Measurements from ENCODE around the gene IPO5.
A peak's percentile ranks its signal among the peaks of the same experiment; 100 is the strongest.
"Not testable (repeated sequence)": the region's sequence is repeated elsewhere in the genome, so short reads cannot be mapped to it uniquely, and the experiment has no call there.

Gene IPO5

DNA sequence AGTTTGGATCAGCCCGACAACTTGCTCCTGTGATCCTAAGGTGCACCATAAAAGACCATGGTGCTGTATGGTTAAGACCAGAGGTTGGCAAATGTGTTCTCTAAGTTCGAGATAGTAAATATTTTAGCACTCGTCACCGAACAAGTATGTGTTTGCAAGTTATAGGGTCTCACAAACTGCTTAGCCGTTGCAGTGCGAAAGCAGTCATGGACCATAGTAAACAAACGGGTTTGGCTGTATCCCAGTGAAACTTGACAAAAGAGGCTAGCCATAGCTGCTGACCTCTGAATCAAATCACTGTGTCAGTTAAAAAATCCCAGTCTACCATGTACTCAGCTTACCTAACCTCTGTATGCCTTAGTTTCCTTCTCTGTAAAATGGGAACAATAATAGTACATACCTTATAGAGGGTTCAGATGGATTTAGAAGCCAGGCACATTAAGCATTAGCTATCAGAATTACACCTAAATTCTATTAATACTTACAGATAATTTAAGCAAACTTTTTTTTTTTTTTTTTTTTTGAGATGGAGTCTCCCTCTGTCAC is 72.1 kb downstream of the IPO5 start:
- H3K4me3 ChIP-seq (ENCODE audit: low read length): no peak overlapping the region
- TF ChIP-seq, protein P1, sequence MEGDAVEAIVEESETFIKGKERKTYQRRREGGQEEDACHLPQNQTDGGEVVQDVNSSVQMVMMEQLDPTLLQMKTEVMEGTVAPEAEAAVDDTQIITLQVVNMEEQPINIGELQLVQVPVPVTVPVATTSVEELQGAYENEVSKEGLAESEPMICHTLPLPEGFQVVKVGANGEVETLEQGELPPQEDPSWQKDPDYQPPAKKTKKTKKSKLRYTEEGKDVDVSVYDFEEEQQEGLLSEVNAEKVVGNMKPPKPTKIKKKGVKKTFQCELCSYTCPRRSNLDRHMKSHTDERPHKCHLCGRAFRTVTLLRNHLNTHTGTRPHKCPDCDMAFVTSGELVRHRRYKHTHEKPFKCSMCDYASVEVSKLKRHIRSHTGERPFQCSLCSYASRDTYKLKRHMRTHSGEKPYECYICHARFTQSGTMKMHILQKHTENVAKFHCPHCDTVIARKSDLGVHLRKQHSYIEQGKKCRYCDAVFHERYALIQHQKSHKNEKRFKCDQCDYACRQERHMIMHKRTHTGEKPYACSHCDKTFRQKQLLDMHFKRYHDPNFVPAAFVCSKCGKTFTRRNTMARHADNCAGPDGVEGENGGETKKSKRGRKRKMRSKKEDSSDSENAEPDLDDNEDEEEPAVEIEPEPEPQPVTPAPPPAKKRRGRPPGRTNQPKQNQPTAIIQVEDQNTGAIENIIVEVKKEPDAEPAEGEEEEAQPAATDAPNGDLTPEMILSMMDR (conservative IDR thresholded peaks at IDR 0.05; ENCODE audit: low read depth, low read length): no peak
- no peak for DNase-seq (ENCODE audit: low read depth)

DNA sequence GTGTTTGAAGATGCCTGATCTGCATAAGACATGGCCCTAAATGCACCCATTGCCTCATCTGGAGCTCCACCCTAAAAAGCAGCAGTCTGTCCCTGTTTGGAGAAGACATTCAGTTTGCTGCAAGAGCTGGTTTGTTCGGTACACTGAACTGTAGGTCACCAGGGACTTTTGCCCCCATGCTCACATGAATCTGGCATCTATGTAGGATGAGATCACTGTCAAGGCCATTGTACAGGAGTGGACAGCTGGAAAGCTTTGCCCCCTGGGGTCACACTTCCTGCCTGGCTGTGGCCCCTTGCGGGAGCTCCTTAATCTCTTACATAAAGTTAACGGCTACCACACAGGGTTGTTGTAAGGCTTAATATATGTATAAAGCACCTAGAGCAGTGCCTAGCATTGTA is 73.0 kb downstream of the IPO5 start:
- TF ChIP-seq, protein P1 (conservative IDR thresholded peaks at IDR 0.05; ENCODE audit: low read depth, low read length): no peak
- no peak overlapping the region for H3K4me3 ChIP-seq (ENCODE audit: low read length)
- DNase-seq (ENCODE audit: low read depth): no peak

DNA sequence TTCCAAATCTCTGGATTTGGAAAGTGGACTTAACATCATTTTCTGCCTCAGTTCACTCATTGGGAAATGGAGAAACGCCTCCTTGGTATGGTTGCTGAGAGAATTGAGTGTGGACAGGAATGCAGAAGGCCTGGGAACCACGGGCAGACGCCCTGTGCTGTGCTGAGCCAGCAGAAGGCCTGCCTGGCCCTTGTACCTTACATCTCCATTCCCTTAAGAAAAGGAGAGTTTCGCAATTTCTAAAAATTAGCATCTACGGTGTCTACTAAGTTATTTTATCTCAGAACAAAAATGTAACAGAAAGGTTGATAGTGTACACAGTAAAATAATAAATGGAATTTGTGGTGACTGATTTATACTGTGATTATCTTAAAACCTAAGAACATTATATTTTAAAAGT is 78.7 kb downstream of the IPO5 start:
- no peak overlapping the region for H3K4me3 ChIP-seq (ENCODE audit: low read length)
- TF ChIP-seq, protein P1 (conservative IDR thresholded peaks at IDR 0.05; ENCODE audit: low read depth, low read length): no peak
- DNase-seq (ENCODE audit: low read depth): no peak

DNA sequence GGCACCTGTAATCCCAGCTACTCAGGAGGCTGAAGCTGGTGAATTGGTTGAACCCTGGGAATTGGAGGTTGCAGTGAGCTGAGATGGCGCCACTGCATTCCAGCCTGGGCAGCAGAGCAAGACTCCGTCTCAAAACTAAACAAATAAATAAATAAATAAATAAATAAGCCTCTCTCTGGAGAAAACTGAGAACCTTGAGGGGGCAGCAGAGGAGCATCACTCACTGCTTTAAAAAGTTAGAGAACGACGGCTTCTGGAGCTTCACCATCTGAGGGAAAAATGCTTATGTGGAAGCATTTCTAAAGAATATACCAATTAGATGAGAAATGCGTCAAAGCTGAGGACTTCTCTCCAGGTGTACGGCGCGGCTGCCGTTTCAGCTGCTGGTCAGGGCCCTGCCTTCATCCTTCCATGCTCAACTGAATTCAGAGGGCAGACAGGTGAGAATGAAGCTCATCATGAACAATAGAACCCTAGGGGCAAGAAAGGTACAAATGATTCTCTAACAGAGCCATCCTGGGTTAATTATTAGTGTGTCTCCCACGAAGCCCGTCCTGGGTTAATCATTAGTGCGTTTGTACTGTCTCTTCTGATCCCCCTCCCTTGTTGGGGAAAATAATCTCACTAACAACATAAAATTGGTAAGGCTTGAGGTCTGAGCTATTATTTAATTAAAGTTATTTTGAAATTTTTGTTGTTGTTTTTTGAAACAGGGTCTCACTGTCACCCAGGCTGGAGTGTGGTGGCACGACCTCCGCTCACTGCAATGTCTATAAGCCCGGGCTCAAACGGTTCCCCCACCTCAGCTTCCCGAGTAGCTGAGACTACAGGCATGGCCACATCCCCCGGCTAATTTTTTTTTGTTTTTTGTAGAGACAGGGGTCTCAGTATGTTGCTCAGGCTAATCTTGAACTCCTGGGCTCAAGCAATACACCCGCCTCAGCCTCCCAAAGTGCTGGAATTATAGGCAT is 80.1 kb downstream of the IPO5 start:
- TF ChIP-seq, protein P1 (conservative IDR thresholded peaks at IDR 0.05; ENCODE audit: low read depth, low read length): peak; percentile 55
- no peak overlapping the region for H3K4me3 ChIP-seq (ENCODE audit: low read length)
- DNase-seq (ENCODE audit: low read depth): no peak

DNA sequence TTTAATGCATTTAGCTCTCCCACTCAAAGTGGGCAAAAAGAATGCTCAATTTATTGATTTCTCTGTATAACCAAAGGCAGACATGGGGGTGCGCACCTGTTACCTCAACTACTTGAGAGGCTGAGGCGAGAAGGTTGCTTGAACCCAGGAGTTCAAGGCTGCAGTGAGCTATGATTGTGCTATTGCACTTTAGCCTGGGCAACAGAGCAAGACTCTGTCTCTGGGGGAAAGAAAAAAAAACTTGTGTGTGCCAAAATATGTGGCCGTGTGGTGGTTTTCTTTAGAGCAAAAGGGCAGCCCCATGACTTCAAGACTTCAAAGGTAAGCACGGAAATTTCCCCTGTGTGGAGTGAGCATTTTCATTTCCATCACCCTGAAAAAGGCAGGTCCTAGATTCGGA is 81.9 kb downstream of the IPO5 start:
- no peak for DNase-seq (ENCODE audit: low read depth)
- TF ChIP-seq, protein P1 (conservative IDR thresholded peaks at IDR 0.05; ENCODE audit: low read depth, low read length): no peak
- no peak overlapping the region for H3K4me3 ChIP-seq (ENCODE audit: low read length)

DNA sequence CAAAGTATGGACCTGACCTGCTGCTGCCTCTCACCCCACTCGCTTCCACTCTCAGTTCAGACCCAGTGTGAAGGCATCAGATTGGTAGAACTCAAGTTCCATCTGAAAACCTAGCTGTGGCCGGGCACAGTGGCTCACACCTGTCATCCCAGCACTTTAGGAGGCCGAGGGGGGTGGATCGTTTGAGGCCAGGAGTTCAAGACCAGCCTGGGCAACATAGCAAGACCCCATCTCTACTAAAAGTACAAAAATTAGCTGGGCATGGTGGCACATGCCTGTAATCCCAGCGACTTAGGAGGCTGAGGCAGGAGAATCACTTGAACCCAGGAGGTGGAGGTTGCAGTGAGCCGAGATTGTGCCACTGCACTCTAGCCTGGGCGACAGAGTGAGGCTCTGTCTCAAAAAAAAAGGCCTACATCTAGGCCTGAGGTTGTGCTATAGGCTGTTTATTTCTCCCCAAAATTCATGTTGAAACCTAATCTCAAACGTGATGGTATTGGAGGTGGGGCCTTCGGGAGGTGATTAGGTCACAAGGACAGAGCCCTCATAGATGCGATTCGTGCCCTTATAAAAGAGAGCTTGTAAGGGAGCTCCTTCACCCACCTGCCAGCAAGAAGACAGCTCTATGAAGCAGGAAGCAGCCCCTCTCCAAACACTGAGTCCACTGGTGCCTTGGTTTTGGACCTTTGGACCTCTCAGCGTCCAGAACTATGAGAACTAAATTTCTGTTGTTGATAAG is 83.3 kb downstream of the IPO5 start:
- not testable (repeated sequence) for H3K4me3 ChIP-seq (ENCODE audit: low read length); DNase-seq (ENCODE audit: low read depth)

DNA sequence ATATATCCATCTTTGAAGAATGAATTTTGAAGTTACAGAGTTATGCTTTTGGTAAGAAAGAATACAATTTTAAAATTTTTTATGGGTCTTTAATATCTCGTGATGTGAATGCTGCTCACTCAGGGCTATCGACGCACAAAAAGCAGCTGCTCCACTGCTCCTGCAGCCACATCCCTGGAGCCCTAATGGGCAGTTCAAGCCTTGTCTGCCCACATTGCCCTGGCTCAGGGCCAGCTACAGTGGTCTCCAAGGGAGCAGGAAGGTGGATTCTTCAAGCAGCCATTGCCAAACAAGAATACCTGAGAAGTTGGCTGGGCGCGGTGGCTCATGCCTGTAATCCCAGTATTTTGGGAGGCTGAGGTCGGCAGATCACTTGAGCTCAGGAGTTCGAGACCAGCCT is 85.8 kb downstream of the IPO5 start:
- TF ChIP-seq, protein P1 (conservative IDR thresholded peaks at IDR 0.05; ENCODE audit: low read depth, low read length): no peak
- no peak overlapping the region for H3K4me3 ChIP-seq (ENCODE audit: low read length)
- no peak for DNase-seq (ENCODE audit: low read depth)
